ENCODE data around the gene MXRA5.
"Not testable (repeated sequence)": the region's sequence is repeated elsewhere in the genome, so short reads cannot be mapped to it uniquely, and the experiment has no call there.

Gene MXRA5

GRCh38 chrX:3346501-3347259 lies at the start of gene MXRA5:
Gene MXRA5 (minus strand): TSS chrX:3346652. CDS start chrX:3343833, 2,819 bp downstream.
- no peak for DNase-seq

GRCh38 chrX:3393581-3394111 lies 47.2 kb upstream of the MXRA5 start:
- no peak for DNase-seq

- DNase-seq, result no peak
Observed at GRCh38 chrX:3393178-3393577, 46.7 kb upstream of the MXRA5 start.

- DNase-seq, result no peak
Observed at GRCh38 chrX:3388457-3388856, 42.0 kb upstream of the MXRA5 start.

DNA sequence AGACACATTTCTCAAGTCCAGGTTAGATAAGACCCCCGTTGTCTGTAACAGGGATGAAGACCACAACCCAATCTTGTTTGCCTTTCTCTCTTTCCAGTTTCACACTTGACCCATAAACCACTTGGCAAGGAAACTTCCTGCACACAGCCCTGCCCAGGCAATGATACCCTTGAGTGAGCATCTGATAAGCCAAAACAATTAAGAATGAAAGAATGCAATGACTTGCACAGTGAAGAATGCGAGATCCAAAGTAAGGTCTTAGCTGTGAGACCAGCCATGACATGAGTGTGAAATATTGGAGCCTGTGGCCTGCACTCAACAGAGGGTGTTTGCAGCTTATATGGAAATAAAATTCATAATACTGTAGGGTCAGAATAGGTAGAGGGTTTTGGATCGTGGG lies 37.9 kb upstream of the MXRA5 start:
- DNase-seq, result no peak

- DNase-seq, result no peak
Observed at GRCh38 chrX:3380603-3381002, 34.2 kb upstream of the MXRA5 start.

GRCh38 chrX:3379111-3379510 lies 32.7 kb upstream of the MXRA5 start:
- DNase-seq, result no peak

- no peak for DNase-seq
Observed at GRCh38 chrX:3378156-3378555, 31.7 kb upstream of the MXRA5 start.

GRCh38 chrX:3377560-3377959 lies 31.1 kb upstream of the MXRA5 start:
- no peak for DNase-seq

DNA sequence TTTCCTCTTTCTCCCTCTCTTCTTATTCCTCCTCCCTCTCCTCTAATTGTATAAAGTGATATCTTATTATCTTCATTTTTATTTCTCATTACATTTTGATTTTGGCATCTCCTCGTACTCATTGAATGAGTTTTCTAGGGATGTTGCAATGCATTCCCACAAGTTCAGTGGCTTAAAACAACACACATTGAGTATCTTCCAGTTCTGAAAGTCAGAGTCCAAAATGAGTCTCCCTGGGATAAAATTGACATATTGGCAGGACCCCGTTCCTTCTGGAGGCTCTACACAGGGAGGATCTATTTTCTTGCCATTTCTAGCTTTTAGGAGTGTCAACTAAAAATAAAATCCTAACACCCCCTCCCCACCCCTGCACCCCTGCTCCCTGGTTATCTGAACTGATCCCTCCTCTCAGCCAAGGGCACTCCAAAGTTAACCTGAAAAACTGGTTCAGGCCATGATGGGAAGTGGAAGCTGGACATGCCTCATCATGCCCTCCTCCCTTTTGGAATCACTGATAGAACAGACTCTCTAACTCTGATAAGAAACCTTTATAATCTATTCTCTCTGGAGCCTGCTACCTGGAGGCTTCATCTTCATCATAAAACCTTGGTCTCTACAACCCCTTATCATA lies 29.5 kb upstream of the MXRA5 start:
- not testable (repeated sequence) for DNase-seq

DNA sequence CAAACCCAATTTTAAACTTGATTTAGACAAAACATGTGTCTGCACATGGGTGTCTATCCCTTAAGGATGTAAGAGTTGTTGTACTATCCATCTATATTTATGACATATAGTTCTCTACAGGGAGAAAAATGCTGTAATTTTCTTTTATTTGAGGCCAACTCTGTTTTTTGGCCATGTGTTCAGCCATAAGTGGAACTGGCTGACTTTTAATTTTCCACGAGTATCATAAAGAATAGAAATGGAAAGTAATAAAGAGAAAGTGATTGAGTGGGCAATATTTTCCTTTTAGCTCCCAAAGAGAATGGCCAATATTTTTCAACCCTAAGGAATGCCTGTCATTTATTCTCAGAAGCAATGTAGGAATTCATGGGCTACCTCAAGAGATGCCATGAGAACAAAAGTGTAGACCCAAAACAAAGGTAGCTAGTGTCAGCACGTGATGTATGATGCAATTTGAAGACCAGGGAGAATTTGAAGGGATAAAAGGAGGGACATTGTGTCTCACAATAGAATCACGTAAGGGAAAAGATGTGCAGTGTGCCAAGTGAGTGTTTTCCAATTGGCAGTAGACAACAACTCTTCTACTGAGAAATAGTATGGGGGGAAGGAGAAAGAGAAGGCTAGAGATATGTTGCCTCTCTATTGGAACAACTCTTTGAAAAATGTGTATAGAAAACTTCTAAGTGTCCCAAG lies 27.8 kb upstream of the MXRA5 start:
- no peak for DNase-seq

- no peak for DNase-seq
Observed at GRCh38 chrX:3371163-3371562, 24.7 kb upstream of the MXRA5 start.

- no peak for DNase-seq
Observed at GRCh38 chrX:3370656-3371055, 24.2 kb upstream of the MXRA5 start.

DNA sequence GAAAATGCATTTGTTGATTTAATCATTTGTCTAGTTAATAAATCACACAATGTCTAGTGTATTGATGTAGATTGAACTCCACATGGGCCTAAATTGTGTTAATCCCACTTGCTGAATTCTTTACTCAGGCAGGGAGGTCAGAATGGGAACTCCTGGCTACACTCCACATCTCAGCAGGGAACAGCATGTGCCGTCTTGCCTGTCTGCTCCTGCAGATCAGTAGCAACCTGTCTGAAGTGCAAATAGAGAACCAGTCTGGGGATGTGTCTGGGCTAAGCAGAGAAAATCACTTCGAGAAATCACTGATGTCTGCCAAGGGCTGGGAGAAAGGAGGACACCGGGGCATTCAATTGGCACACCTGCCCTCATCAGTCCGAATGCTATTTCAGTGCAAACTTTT lies 16.5 kb upstream of the MXRA5 start:
- no peak for DNase-seq

GRCh38 chrX:3360881-3361280 lies 14.4 kb upstream of the MXRA5 start:
- DNase-seq, result no peak

DNA sequence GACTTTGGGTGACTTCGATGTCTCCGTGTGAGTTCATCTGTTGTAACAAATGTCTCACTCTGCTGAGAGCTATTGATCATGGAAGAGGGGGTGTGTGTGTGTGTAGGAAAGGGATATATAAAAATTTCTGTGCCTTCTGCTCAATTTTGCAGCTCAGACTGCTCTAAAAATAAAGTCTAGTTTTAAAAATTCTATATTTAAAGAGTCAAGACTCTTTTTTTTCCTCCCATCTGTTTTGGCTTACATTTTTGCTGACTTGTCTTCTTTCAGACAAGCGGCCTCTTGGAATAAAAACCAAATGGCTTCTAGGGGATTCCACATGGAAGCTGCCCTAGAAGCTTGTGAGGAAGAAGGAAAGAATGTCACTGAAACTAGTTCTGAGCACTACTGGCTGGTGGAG lies 6.3 kb upstream of the MXRA5 start:
- DNase-seq, result not testable (repeated sequence)

DNA sequence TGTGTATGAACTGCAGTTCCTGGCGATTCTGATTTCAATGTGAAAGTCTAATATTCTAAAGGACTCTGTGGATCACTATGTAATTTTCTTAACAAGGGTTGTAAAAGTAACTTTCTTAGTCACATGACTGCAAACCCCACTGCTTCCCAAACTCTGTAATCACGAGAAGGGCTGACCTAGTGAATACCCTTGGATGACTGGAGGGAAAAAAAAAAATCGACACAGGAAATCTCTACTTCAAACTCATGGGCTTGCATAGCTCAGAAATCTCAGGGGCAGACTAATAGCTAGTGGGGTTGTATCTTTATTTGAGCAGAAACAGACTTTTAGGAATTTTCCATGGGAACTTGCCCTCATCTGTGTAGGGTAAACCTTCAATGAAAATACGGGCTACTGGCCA lies 4.8 kb upstream of the MXRA5 start:
- no peak for DNase-seq

- no peak for DNase-seq
Observed at GRCh38 chrX:3348191-3348590, 1.7 kb upstream of the MXRA5 start.

- no peak for DNase-seq
Observed at GRCh38 chrX:3345281-3346191, 916 bp downstream of the MXRA5 start.

- DNase-seq, result not testable (repeated sequence)
Observed at GRCh38 chrX:3343569-3343968, 2.9 kb downstream of the MXRA5 start.

GRCh38 chrX:3340016-3340415 lies 6.4 kb downstream of the MXRA5 start:
- DNase-seq, result no peak

GRCh38 chrX:3326681-3327080 lies 19.8 kb downstream of the MXRA5 start:
- DNase-seq, result no peak
